H1 (cell line): Measurements from ENCODE around the gene AHRR.

Experiments used
- BACH1 ChIP-seq: IDR thresholded peaks from 2 replicates; pipeline ENCODE4 v1.6.1; 2012; ENCODE audit warnings: low read length, improper control_type of control experiment
- CHD1 ChIP-seq: IDR thresholded peaks from 2 replicates; pipeline ENCODE4 v1.6.1; 2012; ENCODE audit warnings: low read depth, low read length, improper control_type of control experiment
- FOSL1 ChIP-seq: IDR thresholded peaks from 2 replicates; pipeline ENCODE4 v1.6.1; 2011; ENCODE audit warnings: mild to moderate bottlenecking, low read depth, low read length, moderate library complexity; ENCODE audit not compliant: insufficient read depth
- GTF2F1 ChIP-seq: IDR thresholded peaks from 2 replicates; pipeline ENCODE4 v1.6.1; 2012; ENCODE audit warnings: low read depth, low read length, improper control_type of control experiment, borderline replicate concordance
- HDAC6 ChIP-seq: IDR thresholded peaks from one replicate; pipeline ENCODE4 v1.7.1; 2012; ENCODE audit warnings: low read depth, mild to moderate bottlenecking, inconsistent platforms, low read length, moderate library complexity
- POLR2A ChIP-seq, 2 experiments: IDR thresholded peaks; 1 replicate in 1 of 2; 2 replicates in 1 of 2; pipeline ENCODE4 v1.6.1; 2011; ENCODE audit warnings: low read depth in 2 of 2, low read length in 2 of 2, mild to moderate bottlenecking in 2 of 2; ENCODE audit errors: control extremely low read depth in 1 of 2
- POLR2AphosphoS5 ChIP-seq: IDR thresholded peaks from 2 replicates; pipeline ENCODE4 v1.6.1; 2011; ENCODE audit warnings: low read depth, low read length
- RAD21 ChIP-seq, 2 experiments: IDR thresholded peaks in 1 of 2; conservative IDR thresholded peaks in 1 of 2; 2 replicates each; pipeline ENCODE4 v1.6.1; 2011; ENCODE audit warnings: low read depth in 2 of 2, low read length in 2 of 2, improper control_type of control experiment in 1 of 2, inconsistent platforms in 1 of 2, mild to moderate bottlenecking in 1 of 2, moderate library complexity in 1 of 2
- RXRA ChIP-seq: IDR thresholded peaks from 2 replicates; pipeline ENCODE4 v1.6.1; 2011; ENCODE audit warnings: low read depth, mild to moderate bottlenecking, low read length, moderate library complexity; ENCODE audit not compliant: insufficient read depth
- SRF ChIP-seq: IDR thresholded peaks from 2 replicates; pipeline ENCODE4 v1.6.1; 2011; ENCODE audit warnings: mild to moderate bottlenecking, low read depth, low read length, moderate library complexity
- SUZ12 ChIP-seq: fragments of 200-600 bp; sonication (generic); IDR thresholded peaks from 2 replicates; pipeline ENCODE4 v1.6.1; 2012; ENCODE audit warnings: mild to moderate bottlenecking, inconsistent platforms, low read length, moderate library complexity, mixed read lengths
- ZNF274 ChIP-seq: IDR thresholded peaks from 2 replicates; pipeline ENCODE4 v1.7.0; 2012; ENCODE audit warnings: low read length, borderline replicate concordance; ENCODE audit errors: extremely low read depth
- TF ChIP-seq, protein P1 (sequence below): IDR thresholded peaks from 2 replicates; pipeline ENCODE4 v1.6.1; 2011; ENCODE audit warnings: low read length, improper control_type of control experiment
- TF ChIP-seq, protein P2 (sequence below), 3 experiments: IDR thresholded peaks; 1 replicate in 2 of 3; 2 replicates in 1 of 3; pipeline versions ENCODE4 v1.5.1 to v1.6.1; 2011; ENCODE audit warnings: low read length in 3 of 3, mild to moderate bottlenecking in 3 of 3, inconsistent platforms in 2 of 3, low read depth in 1 of 3, moderate library complexity in 1 of 3; ENCODE audit not compliant: insufficient read depth in 1 of 3; ENCODE audit errors: control extremely low read depth in 1 of 3

DNA sequence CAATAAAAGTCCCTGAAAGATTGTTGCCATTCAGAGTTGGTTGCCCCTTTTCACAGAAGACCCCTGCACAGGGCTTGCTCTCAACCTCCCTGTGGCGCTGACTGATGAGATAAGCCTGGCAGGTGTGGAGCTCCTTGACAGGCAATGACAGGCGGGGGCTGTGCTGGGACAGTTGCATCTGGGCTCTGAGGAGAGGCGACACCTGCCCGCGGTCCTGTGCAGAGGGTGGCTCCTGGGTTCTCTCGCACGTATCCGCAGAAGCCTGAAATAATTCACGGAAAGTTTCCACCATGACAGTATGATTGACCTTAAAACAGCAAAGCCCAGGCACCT lies 101.7 kb downstream of the AHRR start:
- TF ChIP-seq BACH1, result no peak
- TF ChIP-seq, protein P1, sequence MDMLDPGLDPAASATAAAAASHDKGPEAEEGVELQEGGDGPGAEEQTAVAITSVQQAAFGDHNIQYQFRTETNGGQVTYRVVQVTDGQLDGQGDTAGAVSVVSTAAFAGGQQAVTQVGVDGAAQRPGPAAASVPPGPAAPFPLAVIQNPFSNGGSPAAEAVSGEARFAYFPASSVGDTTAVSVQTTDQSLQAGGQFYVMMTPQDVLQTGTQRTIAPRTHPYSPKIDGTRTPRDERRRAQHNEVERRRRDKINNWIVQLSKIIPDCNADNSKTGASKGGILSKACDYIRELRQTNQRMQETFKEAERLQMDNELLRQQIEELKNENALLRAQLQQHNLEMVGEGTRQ, result no peak
- TF ChIP-seq CHD1, result no peak
- no peak for TF ChIP-seq FOSL1
- TF ChIP-seq SRF, result no peak
- TF ChIP-seq, protein P2, sequence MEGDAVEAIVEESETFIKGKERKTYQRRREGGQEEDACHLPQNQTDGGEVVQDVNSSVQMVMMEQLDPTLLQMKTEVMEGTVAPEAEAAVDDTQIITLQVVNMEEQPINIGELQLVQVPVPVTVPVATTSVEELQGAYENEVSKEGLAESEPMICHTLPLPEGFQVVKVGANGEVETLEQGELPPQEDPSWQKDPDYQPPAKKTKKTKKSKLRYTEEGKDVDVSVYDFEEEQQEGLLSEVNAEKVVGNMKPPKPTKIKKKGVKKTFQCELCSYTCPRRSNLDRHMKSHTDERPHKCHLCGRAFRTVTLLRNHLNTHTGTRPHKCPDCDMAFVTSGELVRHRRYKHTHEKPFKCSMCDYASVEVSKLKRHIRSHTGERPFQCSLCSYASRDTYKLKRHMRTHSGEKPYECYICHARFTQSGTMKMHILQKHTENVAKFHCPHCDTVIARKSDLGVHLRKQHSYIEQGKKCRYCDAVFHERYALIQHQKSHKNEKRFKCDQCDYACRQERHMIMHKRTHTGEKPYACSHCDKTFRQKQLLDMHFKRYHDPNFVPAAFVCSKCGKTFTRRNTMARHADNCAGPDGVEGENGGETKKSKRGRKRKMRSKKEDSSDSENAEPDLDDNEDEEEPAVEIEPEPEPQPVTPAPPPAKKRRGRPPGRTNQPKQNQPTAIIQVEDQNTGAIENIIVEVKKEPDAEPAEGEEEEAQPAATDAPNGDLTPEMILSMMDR (IDR thresholded peaks at IDR 0.05; ENCODE audit: control extremely low read depth in 1 of 3, insufficient read depth in 1 of 3, low read depth in 1 of 3, low read length in 3 of 3), result no peak
- no peak for TF ChIP-seq RXRA
- no peak for TF ChIP-seq GTF2F1
- no peak for TF ChIP-seq HDAC6
- TF ChIP-seq RAD21 (IDR thresholded peaks at IDR 0.05 in 1 of 2, conservative IDR thresholded peaks at IDR 0.05 in 1 of 2; ENCODE audit: low read depth in 2 of 2, low read length in 2 of 2), result no peak
- TF ChIP-seq POLR2AphosphoS5, result no peak
- TF ChIP-seq ZNF274, result no peak
- TF ChIP-seq POLR2A (IDR thresholded peaks at IDR 0.05; ENCODE audit: control extremely low read depth in 1 of 2, low read depth in 2 of 2, low read length in 2 of 2), result no peak
- no peak for TF ChIP-seq SUZ12
